ENCODE results near the gene SORBS2. TPM values are rescaled to one million over a fixed set of nuclear protein-coding genes. Genes with fewer than 3 reads are reported as not detected.

SORBS2 gene
- total and polyA plus RNA-seq, 2 of the 8 experiments (the other 6 are each of a cell fraction or from before 2014, with no cell fraction given), result 73.0 to 87.1 TPM

DNA sequence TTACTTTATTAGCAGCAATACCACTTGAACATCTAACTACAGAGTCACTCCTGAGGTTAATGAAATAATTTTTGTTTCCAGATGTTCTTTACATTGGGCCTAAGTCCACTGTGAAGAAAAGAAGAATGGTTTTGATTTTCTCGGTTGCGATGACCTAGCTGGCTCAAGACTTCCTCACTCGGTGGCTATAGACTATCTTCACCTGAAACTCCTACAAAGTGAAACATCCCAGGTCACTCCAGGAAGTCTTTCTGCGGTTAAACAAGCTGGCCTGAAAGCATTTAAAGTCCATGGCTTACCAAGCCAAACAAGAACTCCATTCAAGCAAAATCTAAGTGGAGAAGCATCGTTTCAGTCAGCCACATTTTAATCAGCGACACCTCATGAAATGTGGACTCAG is 13.7 kb upstream of the SORBS2 start (continued):
- TF ChIP-seq, protein P1, sequence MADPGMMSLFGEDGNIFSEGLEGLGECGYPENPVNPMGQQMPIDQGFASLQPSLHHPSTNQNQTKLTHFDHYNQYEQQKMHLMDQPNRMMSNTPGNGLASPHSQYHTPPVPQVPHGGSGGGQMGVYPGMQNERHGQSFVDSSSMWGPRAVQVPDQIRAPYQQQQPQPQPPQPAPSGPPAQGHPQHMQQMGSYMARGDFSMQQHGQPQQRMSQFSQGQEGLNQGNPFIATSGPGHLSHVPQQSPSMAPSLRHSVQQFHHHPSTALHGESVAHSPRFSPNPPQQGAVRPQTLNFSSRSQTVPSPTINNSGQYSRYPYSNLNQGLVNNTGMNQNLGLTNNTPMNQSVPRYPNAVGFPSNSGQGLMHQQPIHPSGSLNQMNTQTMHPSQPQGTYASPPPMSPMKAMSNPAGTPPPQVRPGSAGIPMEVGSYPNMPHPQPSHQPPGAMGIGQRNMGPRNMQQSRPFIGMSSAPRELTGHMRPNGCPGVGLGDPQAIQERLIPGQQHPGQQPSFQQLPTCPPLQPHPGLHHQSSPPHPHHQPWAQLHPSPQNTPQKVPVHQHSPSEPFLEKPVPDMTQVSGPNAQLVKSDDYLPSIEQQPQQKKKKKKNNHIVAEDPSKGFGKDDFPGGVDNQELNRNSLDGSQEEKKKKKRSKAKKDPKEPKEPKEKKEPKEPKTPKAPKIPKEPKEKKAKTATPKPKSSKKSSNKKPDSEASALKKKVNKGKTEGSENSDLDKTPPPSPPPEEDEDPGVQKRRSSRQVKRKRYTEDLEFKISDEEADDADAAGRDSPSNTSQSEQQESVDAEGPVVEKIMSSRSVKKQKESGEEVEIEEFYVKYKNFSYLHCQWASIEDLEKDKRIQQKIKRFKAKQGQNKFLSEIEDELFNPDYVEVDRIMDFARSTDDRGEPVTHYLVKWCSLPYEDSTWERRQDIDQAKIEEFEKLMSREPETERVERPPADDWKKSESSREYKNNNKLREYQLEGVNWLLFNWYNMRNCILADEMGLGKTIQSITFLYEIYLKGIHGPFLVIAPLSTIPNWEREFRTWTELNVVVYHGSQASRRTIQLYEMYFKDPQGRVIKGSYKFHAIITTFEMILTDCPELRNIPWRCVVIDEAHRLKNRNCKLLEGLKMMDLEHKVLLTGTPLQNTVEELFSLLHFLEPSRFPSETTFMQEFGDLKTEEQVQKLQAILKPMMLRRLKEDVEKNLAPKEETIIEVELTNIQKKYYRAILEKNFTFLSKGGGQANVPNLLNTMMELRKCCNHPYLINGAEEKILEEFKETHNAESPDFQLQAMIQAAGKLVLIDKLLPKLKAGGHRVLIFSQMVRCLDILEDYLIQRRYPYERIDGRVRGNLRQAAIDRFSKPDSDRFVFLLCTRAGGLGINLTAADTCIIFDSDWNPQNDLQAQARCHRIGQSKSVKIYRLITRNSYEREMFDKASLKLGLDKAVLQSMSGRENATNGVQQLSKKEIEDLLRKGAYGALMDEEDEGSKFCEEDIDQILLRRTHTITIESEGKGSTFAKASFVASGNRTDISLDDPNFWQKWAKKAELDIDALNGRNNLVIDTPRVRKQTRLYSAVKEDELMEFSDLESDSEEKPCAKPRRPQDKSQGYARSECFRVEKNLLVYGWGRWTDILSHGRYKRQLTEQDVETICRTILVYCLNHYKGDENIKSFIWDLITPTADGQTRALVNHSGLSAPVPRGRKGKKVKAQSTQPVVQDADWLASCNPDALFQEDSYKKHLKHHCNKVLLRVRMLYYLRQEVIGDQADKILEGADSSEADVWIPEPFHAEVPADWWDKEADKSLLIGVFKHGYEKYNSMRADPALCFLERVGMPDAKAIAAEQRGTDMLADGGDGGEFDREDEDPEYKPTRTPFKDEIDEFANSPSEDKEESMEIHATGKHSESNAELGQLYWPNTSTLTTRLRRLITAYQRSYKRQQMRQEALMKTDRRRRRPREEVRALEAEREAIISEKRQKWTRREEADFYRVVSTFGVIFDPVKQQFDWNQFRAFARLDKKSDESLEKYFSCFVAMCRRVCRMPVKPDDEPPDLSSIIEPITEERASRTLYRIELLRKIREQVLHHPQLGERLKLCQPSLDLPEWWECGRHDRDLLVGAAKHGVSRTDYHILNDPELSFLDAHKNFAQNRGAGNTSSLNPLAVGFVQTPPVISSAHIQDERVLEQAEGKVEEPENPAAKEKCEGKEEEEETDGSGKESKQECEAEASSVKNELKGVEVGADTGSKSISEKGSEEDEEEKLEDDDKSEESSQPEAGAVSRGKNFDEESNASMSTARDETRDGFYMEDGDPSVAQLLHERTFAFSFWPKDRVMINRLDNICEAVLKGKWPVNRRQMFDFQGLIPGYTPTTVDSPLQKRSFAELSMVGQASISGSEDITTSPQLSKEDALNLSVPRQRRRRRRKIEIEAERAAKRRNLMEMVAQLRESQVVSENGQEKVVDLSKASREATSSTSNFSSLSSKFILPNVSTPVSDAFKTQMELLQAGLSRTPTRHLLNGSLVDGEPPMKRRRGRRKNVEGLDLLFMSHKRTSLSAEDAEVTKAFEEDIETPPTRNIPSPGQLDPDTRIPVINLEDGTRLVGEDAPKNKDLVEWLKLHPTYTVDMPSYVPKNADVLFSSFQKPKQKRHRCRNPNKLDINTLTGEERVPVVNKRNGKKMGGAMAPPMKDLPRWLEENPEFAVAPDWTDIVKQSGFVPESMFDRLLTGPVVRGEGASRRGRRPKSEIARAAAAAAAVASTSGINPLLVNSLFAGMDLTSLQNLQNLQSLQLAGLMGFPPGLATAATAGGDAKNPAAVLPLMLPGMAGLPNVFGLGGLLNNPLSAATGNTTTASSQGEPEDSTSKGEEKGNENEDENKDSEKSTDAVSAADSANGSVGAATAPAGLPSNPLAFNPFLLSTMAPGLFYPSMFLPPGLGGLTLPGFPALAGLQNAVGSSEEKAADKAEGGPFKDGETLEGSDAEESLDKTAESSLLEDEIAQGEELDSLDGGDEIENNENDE (IDR thresholded peaks at IDR 0.05; ENCODE audit: insufficient replicate concordance, low read length), result no peak
- TF ChIP-seq SIRT6 (IDR thresholded peaks at IDR 0.05; ENCODE audit: low read length) (no peak), FOSL1 (IDR thresholded peaks at IDR 0.05; ENCODE audit: insufficient read depth, low read depth, low read length) (no peak), NANOG (IDR thresholded peaks at IDR 0.05; ENCODE audit: insufficient read depth, low read depth, low read length, poor library complexity, severe bottlenecking) (no peak), CBX5 (IDR thresholded peaks at IDR 0.05; ENCODE audit: low read depth, low read length) (no peak), TAF1 (IDR thresholded peaks at IDR 0.05; ENCODE audit: low read depth, low read length) (no peak), HDAC2 (IDR thresholded peaks at IDR 0.05; ENCODE audit: borderline replicate concordance in 1 of 2, low read depth in 2 of 2, low read length in 2 of 2) (no peak)
